Panc1 (cell line): ENCODE data around the gene TMC8. TPM values are rescaled to one million over a fixed set of nuclear protein-coding genes. Genes with fewer than 3 reads are reported as not detected.

Experiments
- ATAC-seq: fragments of 200-7000 bp; cut with Tn5 transposase; 2 replicates; pipeline ENCODE4 v1.9.1; 2020; ENCODE audit warnings: mild to moderate bottlenecking, moderate library complexity
- BruUV-seq: library from RNA; stranded (reverse); fragments of 400-500 nt; replicated peaks from 2 replicates; lab custom pipeline; 2021; lab: Mats Ljungman, UMichigan
- CTCF ChIA-PET: fragments of 300-600 bp; sonication (Branson Sonifier 250); formaldehyde crosslinking; loops from one replicate; lab custom pipeline; 2022; ENCODE audit warnings: antibody characterized with exemption; lab: Charles Lee
- POLR2A ChIA-PET: fragments of 300-600 bp; sonication (Branson Sonifier 250); formaldehyde crosslinking; loops from one replicate; lab custom pipeline; 2022; ENCODE audit warnings: antibody characterized with exemption; lab: Charles Lee
- DNase-seq: peaks from one replicate; pipeline ENCODE4 v3.0.0-alpha.2; 2010; ENCODE audit warnings: low read depth, low spot score
- H3K27ac ChIP-seq: 2 replicates; pipeline ENCODE4 v1.5.1; 2011; ENCODE audit warnings: mild to moderate bottlenecking, low read length, inconsistent platforms
- H3K27me3 ChIP-seq: fragments of 200-500 bp; sonication (Bioruptor generic); 2 replicates; pipeline ENCODE4 v1.6.0; 2014; ENCODE audit warnings: low read length, inconsistent platforms; ENCODE audit not compliant: control insufficient read depth, insufficient read depth
- H3K36me3 ChIP-seq: fragments of 200-500 bp; sonication (Bioruptor generic); 2 replicates; pipeline ENCODE4 v1.5.1; 2014; ENCODE audit warnings: inconsistent platforms, mild to moderate bottlenecking, low read length, moderate library complexity; ENCODE audit not compliant: control insufficient read depth, insufficient read depth
- H3K4me1 ChIP-seq: 2 replicates; pipeline ENCODE4 v1.5.1; 2011; ENCODE audit warnings: inconsistent platforms, mild to moderate bottlenecking, low read length, moderate library complexity; ENCODE audit not compliant: control insufficient read depth, insufficient read depth
- H3K4me3 ChIP-seq, 2 experiments: 2 replicates each; pipeline ENCODE4 v1.5.1; 2011 to 2012; ENCODE audit warnings: low read depth in 2 of 2, low read length in 2 of 2, mild to moderate bottlenecking in 2 of 2, inconsistent platforms in 1 of 2, moderate library complexity in 1 of 2
- H3K9me3 ChIP-seq: fragments of 200-500 bp; sonication (Bioruptor generic); 2 replicates; pipeline ENCODE4 v1.5.1; 2014; ENCODE audit warnings: low read depth, mild to moderate bottlenecking, inconsistent platforms, low read length, moderate library complexity; ENCODE audit not compliant: control insufficient read depth, insufficient read depth
- POLR2AphosphoS5 ChIP-seq: IDR thresholded peaks from 2 replicates; pipeline ENCODE4 v1.6.1; 2012; ENCODE audit warnings: mild to moderate bottlenecking, low read depth, low read length, moderate library complexity
- SIN3A ChIP-seq: IDR thresholded peaks from 2 replicates; pipeline ENCODE4 v1.6.1; 2012; ENCODE audit warnings: low read depth, mild to moderate bottlenecking, low read length, moderate library complexity, borderline replicate concordance; ENCODE audit not compliant: insufficient read depth
- TCF7L2 ChIP-seq: IDR thresholded peaks from 2 replicates; pipeline ENCODE4 v1.6.1; 2011; ENCODE audit warnings: mild to moderate bottlenecking, low read depth, low read length, inconsistent platforms
- in situ Hi-C: cut with HindIII; loops from 2 replicates; pipeline ENCODE4 v1.10.0; 2016; ENCODE audit warnings: low sequenced_read_pairs, low pct_unique_long_range_greater_than_20kb
- intact Hi-C: fragments of 100-400 bp; cut with micrococcal nuclease; formaldehyde crosslinking; loops from one replicate; pipeline ENCODE4 v1.10.0; 2022; ENCODE audit not compliant: unreplicated experiment
- total RNA-seq: library from RNA; stranded (reverse); gene quantifications from one replicate; pipeline ENCODE4 v1.2.1, GENCODE V29; 2021; ENCODE audit not compliant: unreplicated experiment
- TF ChIP-seq, protein P1 (sequence below), 2 experiments: IDR thresholded peaks; 2 replicates each; pipeline ENCODE4 v1.6.1; 2011 to 2012; ENCODE audit warnings: low read depth in 2 of 2, control low read depth in 1 of 2, low read length in 1 of 2, mild to moderate bottlenecking in 1 of 2, moderate library complexity in 1 of 2; ENCODE audit not compliant: insufficient read depth in 1 of 2
- TF ChIP-seq, protein P2 (sequence below): fragments of 450-650 bp; IDR thresholded peaks from 2 replicates; pipeline ENCODE4 v1.5.1; 2017; ENCODE audit warnings: mild to moderate bottlenecking

The TMC8 gene
- total RNA-seq, 1 experiment from 2014 or later = 1.4 TPM

DNA sequence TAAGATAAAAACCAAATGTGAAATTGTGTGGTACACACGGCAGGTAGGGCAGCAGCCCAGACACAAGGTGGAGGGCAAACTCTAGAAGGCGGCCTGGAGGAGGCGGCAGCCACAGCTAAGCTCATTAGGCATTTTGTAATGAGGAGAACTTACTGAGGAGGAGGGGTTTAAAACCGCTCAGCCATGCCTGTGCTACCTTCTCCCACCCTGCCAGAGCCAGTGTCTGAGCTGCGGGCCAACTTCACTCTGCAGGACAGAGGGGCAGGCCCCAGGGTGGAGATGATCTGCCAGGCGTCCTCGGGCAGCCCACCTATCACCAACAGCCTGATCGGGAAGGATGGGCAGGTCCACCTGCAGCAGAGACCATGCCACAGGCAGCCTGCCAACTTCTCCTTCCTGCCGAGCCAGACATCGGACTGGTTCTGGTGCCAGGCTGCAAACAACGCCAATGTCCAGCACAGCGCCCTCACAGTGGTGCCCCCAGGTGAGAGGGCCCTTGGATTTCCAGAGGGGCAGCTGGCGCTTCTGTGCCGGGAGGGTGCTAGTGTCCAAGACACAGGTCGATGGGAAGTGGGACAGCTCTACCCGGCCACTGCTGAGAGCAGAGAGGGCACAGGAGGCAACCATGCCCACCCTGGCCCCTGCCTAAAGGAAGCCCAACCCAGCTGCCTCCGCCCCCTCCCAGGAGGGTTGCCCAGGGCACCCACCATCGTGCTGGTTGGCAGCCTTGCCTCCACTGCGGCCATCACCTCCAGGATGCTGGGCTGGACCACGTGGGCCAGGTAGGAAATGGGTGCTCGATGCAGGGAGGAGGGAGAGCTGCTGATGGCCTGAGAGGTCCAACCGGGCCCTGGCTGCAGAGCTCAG is 33.5 kb downstream of the TMC8 start:
- BruUV-seq = no TSS peak
- Histone ChIP-seq H3K4me1 (no peaks in the 10 kb centered on the region), H3K27ac (no peak overlapping the region), H3K36me3 (no peaks in the 10 kb centered on the region), H3K9me3 (no peaks in the 10 kb centered on the region), H3K27me3 (no peaks in the 10 kb centered on the region), H3K4me3 (no peak overlapping the region)
- intact Hi-C loops (no loop called here), in situ Hi-C loops (no loop called here)
- CTCF ChIA-PET = no interaction called here
- DNase-seq (no peak), ATAC-seq (no peak)
- TF ChIP-seq, protein P1, sequence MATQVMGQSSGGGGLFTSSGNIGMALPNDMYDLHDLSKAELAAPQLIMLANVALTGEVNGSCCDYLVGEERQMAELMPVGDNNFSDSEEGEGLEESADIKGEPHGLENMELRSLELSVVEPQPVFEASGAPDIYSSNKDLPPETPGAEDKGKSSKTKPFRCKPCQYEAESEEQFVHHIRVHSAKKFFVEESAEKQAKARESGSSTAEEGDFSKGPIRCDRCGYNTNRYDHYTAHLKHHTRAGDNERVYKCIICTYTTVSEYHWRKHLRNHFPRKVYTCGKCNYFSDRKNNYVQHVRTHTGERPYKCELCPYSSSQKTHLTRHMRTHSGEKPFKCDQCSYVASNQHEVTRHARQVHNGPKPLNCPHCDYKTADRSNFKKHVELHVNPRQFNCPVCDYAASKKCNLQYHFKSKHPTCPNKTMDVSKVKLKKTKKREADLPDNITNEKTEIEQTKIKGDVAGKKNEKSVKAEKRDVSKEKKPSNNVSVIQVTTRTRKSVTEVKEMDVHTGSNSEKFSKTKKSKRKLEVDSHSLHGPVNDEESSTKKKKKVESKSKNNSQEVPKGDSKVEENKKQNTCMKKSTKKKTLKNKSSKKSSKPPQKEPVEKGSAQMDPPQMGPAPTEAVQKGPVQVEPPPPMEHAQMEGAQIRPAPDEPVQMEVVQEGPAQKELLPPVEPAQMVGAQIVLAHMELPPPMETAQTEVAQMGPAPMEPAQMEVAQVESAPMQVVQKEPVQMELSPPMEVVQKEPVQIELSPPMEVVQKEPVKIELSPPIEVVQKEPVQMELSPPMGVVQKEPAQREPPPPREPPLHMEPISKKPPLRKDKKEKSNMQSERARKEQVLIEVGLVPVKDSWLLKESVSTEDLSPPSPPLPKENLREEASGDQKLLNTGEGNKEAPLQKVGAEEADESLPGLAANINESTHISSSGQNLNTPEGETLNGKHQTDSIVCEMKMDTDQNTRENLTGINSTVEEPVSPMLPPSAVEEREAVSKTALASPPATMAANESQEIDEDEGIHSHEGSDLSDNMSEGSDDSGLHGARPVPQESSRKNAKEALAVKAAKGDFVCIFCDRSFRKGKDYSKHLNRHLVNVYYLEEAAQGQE (IDR thresholded peaks at IDR 0.05; ENCODE audit: insufficient read depth in 1 of 2, low read depth in 2 of 2, low read length in 1 of 2) = no peak
- TF ChIP-seq SIN3A (no peak), POLR2AphosphoS5 (no peak), TCF7L2 (no peak)
- TF ChIP-seq, protein P2, sequence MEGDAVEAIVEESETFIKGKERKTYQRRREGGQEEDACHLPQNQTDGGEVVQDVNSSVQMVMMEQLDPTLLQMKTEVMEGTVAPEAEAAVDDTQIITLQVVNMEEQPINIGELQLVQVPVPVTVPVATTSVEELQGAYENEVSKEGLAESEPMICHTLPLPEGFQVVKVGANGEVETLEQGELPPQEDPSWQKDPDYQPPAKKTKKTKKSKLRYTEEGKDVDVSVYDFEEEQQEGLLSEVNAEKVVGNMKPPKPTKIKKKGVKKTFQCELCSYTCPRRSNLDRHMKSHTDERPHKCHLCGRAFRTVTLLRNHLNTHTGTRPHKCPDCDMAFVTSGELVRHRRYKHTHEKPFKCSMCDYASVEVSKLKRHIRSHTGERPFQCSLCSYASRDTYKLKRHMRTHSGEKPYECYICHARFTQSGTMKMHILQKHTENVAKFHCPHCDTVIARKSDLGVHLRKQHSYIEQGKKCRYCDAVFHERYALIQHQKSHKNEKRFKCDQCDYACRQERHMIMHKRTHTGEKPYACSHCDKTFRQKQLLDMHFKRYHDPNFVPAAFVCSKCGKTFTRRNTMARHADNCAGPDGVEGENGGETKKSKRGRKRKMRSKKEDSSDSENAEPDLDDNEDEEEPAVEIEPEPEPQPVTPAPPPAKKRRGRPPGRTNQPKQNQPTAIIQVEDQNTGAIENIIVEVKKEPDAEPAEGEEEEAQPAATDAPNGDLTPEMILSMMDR = no peak
- POLR2A ChIA-PET = interaction anchor here (1.1 kb wide), 1 partner anchor 20 kb away, joined by 3 read pairs; no protein-coding TSS in a partner anchor

DNA sequence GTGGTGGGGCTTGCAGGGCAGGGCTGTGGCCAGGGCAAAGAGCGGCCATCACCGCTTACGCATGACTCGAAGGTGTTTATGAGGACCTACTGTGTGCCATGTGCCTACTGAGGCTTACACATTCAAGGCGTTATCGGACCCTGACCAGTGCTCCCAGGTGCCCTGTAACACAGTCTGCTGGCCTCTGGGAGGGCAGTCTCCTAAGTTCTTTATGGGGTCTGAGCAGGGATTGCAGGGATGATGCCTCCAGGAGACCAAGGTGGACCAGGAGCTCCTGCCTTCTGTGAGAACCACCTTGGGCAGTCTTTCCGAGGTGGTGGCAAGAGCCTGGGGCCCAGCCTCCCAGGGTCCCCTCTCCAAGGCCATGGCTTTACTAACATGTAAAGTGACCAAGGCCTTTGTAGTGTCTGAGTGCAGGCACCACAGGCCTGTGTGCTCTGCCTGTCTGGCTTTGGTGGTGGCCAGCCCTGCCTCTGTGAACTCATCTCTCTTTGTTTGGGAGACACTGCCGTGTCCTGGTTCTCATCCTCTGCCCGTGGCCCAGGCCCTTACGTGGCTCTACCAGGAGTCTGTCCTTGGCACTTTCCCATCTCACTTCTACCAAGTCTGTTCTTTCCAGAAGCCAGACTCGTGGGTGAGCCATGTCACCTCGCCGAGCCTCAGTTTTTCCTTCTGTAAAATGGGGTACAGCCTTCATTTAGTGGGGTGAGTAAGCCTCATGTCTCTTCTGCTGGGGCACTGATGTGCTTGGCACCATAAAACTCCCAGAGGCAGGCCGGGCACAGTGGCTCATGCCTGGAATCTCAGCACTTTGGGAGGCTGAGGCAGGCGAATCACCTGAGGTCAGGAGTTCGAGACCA is 34.4 kb downstream of the TMC8 start:
- intact Hi-C loops (no loop called here), in situ Hi-C loops (no loop called here)
- Histone ChIP-seq H3K36me3 (no peaks in the 10 kb centered on the region), H3K4me1 (peaks cover 7% of the 10 kb centered on the region), H3K4me3 (no peak overlapping the region), H3K27ac (no peak overlapping the region), H3K27me3 (no peaks in the 10 kb centered on the region), H3K9me3 (no peaks in the 10 kb centered on the region)
- BruUV-seq = no TSS peak
- TF ChIP-seq, protein P2 = no peak
- TF ChIP-seq TCF7L2 (no peak), SIN3A (no peak), POLR2AphosphoS5 (no peak)
- TF ChIP-seq, protein P1 (IDR thresholded peaks at IDR 0.05; ENCODE audit: insufficient read depth in 1 of 2, low read depth in 2 of 2, low read length in 1 of 2) = no peak
- DNase-seq (no peak), ATAC-seq (no peak)
- ChIA-PET POLR2A (interaction anchor here (0.6 to 1.1 kb wide), 2 partner anchors 21 to 136 kb away, joined by 3 read pairs; no protein-coding TSS in a partner anchor), CTCF (no interaction called here)
